PFSK-1 (cell line): ENCODE measurements around the gene RERE.

Source experiments
- REST ChIP-seq, 2 experiments: IDR thresholded peaks; 2 replicates each; pipeline versions ENCODE4 v1.6.1 to v1.8.0; 2011 to 2012; ENCODE audit warnings: low read depth in 2 of 2, low read length in 2 of 2, control low read depth in 1 of 2, inconsistent platforms in 1 of 2, mild to moderate bottlenecking in 1 of 2, moderate library complexity in 1 of 2; ENCODE audit not compliant: insufficient read depth in 1 of 2
- TAF1 ChIP-seq: IDR thresholded peaks from 2 replicates; pipeline ENCODE4 v1.6.1; 2012; ENCODE audit warnings: low read length, control low read depth, borderline replicate concordance; ENCODE audit not compliant: insufficient read depth

GRCh38 chr1:8745346-8745745 lies 72.1 kb downstream of the RERE start:
- TF ChIP-seq REST (IDR thresholded peaks at IDR 0.05; ENCODE audit: insufficient read depth in 1 of 2, low read depth in 2 of 2, low read length in 2 of 2) (no peak), TAF1 (no peak)
